HG02970 (cell line): ENCODE measurements around the gene FGFR3.

Experiments used
- ATAC-seq: cut with Tn5 transposase; IDR thresholded peaks from one replicate; pipeline ENCODE4 v1.9.1; 2021; ENCODE audit warnings: mild to moderate bottlenecking, moderate library complexity, moderate number of reproducible peaks; ENCODE audit not compliant: unreplicated experiment, low FRiP score

FGFR3 gene

GRCh38 chr4:1768367-1769034 is 24.6 kb upstream of the FGFR3 start:
- ATAC-seq, result no peak

DNA sequence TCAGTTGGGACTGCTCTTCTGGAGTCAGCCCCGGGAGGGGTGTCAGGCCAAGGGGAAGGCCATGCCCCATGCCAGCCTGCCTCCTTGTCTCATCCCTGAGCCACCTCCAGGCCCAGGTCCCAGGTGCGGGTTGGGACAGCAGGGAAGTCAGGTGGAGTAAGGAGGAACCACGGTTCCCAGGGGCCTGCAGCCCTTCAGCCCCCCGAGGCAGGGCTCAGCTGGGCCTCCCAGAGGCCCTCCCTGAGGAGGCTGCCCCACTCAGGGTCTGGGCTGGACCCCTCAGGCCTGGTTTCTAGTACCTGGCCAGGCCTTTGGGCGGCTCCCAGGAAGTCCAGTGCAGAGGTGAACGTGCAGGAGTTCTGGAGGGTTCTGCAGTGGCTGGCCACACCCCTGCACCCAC is 23.4 kb upstream of the FGFR3 start:
- ATAC-seq, result no peak

GRCh38 chr4:1770245-1770644 is 22.8 kb upstream of the FGFR3 start:
- no peak for ATAC-seq

DNA sequence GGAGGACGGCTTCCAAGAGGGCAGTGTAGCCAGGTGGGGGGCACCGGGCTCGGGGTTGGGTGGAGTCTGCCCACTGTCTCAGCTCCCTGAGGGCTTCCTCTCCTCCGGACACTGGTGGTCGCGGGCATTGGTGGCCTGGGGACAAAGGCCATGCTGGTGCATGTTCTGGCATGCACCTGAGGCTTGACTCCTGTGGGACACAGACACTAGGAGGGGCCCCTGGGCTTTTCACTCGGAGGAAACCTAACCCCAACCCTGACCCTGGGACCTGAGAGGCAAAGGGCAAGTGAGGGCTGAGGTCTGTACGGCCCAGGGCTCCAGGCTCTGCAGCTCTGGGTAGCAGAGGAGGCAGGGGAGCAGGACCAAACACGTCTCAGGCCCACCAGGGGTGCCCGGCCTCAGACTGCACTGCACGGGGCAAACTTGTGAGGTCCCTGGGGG is 22.3 kb upstream of the FGFR3 start:
- ATAC-seq, result no peak

- no peak for ATAC-seq
Measured at GRCh38 chr4:1771555-1772305, 21.4 kb upstream of the FGFR3 start.

DNA sequence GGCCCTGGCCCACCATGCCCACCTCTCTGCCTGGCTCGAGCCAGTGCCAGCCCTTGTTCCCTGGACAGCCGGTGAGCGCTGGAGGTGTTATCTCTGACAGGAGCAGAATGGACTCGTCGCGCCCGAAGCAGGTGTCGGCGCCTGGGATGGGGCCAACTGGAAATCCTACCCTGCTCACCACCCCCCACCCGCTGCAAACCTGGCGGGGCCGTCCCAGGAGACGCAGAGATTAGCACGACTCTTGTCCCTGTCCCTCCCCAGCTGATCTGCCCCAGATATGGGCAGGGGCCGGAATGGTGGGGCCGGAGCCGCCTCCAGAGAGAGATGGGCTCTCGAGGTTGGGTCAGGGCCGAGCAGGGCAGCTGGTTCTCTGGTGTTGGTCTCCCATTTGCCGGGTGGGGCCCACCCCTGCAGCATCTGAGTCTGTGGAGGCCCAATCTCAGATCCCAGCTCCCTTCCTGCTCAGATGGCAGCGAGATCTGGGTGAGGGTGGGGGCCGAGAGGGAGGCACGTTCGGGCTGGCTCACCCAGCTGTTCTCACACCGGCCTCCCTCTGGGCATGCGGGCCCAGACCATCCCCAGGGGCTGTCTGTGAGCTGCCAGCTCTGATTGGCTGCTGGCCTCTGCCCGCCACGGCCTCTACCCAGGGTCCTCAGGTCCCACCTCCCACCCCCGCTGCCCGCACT is 20.1 kb upstream of the FGFR3 start:
- no peak for ATAC-seq

- ATAC-seq, result no peak
Measured at GRCh38 chr4:1773754-1774153, 19.3 kb upstream of the FGFR3 start.

GRCh38 chr4:1775731-1776500 is 17.2 kb upstream of the FGFR3 start:
- ATAC-seq, result no peak

- ATAC-seq, result no peak
Measured at GRCh38 chr4:1776521-1777161, 16.5 kb upstream of the FGFR3 start.

DNA sequence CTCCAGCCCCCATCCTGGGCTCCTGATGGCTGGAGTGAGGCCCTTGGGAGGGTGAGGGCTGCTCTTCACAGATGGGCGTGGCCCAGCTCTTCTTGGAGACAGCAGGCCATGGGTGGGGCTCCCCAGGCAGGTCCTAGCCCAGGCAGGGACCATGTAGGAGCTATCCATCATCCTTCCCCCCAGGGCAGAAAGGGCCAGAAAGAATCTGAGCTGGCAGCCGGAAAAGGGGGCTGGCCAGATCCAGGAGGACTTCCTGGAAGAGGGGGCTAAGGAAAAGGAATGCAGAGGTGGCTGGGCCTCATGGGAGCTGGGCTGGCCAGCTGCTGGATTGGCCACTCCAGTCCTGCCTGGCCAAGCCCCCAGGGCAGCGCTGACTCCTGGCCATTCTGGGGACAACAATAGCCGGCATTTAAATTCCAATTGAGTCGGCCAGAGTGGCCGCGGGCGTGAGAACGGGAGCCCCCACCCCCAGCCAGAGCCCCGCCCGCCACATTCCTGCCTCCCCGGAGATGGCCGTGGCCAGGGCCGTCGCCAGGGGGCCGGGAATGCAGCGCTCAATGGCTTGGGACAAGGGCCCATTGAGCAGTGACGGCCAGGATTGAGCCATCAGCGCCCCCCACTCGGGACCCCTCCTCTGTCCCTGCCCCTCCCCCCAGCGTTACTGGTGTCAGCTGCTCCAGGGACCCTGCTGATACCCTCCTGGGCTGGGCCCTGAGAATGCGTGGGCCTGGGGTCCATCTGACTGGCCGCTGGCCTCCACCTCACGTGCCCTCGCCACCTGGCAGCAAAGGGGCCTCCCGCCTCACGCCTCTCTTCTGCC is 15.1 kb upstream of the FGFR3 start:
- no peak for ATAC-seq

DNA sequence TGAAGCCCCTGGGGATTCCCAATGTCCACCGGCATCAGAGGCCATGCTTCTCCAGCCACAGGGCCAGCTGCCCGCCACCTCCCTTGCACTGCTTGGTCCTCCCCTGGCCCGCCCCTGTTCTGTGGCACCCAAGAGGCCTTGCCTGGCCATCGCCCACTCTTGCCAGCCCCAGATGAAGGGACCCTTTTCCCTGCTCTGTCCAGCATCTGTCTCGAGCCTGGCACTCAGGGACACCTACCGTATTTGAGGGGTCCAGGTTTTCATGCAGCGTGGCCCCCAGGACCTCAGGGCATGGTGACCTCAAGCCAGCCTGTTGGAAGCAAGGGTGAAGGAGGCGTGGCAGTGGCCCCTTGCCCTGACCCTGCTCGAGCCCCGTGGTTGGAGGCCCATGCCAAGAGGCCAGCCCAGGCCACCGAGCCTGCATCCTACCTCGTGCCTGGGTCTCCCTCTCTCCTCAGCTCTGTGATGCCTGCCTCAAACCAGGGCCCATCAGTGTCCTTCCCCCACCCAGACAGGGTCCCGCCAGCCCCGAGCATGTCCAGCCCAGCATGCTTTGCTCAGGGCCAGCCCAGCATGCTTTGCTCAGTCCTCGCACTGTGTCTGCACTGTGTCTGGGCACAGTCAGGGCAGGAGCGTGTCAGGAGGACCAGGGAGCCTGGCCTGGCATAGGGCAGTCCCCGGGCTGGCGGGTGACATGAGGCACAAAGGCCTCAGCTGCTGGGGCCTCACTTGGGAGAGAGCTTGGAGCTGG is 14.3 kb upstream of the FGFR3 start:
- ATAC-seq, result no peak

DNA sequence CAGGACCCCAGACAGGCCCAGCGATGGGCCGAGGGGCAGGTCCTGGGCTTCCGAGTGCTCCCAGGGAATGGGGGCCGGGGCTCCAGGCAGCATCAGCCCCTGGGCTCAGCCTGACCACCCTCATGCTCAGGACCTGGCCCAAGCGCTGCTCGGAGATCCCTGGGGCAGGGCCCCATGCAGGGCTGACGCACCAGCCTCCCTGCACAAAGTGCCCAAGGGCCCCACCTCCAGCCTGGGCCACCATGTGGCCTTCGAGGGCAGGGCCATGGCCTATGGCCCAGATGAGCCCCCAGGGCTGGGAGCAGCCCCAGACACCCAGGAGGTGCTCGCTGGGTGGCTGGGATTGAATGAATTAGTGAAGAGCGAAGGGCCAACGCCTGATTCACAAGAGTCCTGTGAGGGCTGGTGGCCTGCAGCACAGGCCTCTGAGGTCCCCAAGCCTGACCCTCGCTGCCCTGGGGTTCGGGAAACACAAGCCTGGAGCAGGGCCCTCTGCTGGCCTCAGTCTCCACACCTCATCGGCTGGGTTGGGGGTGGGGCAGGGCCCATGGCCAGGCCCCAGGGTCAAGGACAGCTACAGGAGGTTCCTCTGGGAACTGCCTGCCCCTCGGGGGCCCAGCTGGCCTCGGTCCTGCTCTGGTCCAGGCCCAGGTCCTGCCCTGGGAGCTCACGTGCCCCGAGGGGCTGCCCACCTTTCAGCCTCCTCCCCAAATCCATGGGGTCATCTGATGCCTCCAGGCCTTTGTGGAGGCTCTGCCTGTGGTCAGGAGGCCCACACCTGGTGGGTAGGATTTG is 13.3 kb upstream of the FGFR3 start:
- no peak for ATAC-seq

GRCh38 chr4:1780435-1780834 is 12.7 kb upstream of the FGFR3 start:
- ATAC-seq, result no peak

DNA sequence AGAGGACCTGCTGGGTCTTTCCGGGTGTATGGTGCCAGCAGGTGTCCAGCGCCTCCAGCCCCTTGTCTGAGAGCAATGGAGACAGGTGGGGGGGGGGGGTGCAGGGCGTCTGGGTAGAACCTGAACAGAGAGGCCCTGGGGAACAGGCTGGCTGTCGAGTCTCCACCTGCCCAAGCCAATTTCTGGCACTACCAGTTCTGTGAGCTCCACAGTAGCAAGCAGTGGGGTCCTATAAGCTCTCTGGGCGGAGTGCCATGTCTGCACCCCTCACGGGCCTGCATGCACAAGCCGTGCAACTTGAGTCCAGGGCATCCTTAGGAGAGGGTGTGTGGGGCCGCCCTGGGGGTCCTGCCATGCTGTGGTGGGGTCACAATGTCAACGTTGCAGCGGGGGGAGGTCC is 10.1 kb upstream of the FGFR3 start:
- no peak for ATAC-seq

- no peak for ATAC-seq
Measured at GRCh38 chr4:1783970-1784369, 9.1 kb upstream of the FGFR3 start.

DNA sequence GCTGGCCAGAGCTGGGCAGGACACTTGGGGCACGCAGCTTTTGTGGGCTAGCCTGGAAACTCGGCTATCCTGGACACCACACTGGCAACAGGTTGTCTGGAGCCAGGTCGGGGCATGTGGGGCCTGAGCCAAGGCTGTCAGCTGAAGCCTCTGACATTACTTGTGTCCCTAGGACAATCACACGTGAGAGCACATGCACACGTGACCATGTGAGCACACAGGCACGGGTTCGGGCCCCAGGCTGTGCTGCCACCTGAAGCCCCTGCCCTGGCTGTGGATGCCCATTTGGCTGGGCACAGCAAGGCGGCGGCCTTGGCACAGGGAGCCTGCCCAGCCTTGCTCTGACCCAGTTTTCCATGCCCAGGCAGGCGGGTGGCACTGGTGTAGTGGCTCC is 8.7 kb upstream of the FGFR3 start:
- no peak for ATAC-seq

DNA sequence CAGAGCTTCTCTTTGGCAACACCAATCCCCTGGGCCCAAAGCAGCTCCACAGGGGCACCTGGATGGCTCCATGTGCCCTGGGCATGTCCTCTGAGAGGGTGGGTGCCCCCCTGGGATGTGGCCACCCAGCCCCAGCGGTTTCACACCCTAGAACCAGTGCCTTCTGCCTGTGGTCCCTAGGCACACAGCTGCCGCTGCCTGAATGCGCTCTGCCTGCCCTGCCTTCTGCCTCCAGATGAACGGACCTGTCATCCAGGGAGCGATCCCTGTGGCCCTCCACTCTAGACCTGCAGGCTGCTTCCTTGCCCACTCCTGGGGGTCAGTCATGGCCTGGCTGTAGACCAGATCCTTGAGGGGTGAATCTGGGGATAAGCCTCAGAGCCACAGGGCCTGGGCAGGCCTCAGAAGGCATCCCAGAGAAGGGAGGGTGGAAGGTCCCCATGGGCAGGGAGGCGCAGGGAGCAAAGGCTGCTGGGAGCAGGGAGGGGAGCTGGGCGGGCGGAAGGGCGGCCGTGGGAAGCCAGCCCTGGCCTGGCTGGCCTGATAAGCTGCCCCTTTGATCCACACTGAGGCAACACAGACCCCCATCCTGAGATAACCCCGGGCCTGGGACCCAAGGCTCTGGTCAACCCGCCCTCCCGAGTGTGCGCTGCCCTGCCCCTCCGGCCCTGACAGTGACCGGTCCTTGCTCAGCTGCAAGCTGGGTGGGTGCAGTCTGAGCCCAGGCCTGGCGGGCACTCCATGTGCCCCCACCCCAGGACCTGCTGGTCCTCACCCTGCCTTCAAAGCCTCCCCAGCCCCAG is 8.1 kb upstream of the FGFR3 start:
- ATAC-seq, result no peak
